HepG2 (cell line): ENCODE data around the gene OR5K4. TPM values are rescaled to one million over a fixed set of nuclear protein-coding genes. Genes with fewer than 3 reads are reported as not detected.
A peak's percentile ranks its signal among the peaks of the same experiment; 100 is the strongest.

Experiments used
- ATAC-seq: fragments of 200-7000 bp; cut with Tn5 transposase; 3 replicates; pipeline ENCODE4 v1.9.1; 2020; ENCODE audit warnings: mild to moderate bottlenecking, moderate library complexity
- BruUV-seq: library from RNA; stranded (reverse); fragments of 400-500 nt; replicated peaks from 2 replicates; lab custom pipeline; 2021; lab: Mats Ljungman, UMichigan
- CTCF ChIA-PET: fragments of 300-600 bp; formaldehyde crosslinking; extraction: SDS; loops from one replicate; lab custom pipeline; 2021; ENCODE audit warnings: low total read pairs, inconsistent platforms, low intra/inter-chr PET ratio; lab: Yijun Ruan, JAX
- POLR2A ChIA-PET: fragments of 350-600 bp; sonication (Branson Sonifier 250); formaldehyde crosslinking; loops from one replicate; lab custom pipeline; 2020; ENCODE audit warnings: antibody characterized with exemption, inconsistent platforms; lab: Yijun Ruan, JAX
- DNase-seq: peaks from one replicate; pipeline ENCODE4 v3.0.0-alpha.2; 2015; ENCODE audit warnings: low spot score
- FAIRE-seq: peaks from 3 replicates; lab custom pipeline; 2011; peaks lifted over from hg19 to GRCh38; lab: Jason Lieb, UNC
- H2AFZ ChIP-seq: one replicate; pipeline ENCODE4 v1.6.1; 2011; ENCODE audit warnings: low read length, inconsistent platforms
- H3K27ac ChIP-seq: fragments of 300-600 bp; 3 replicates; pipeline ENCODE4 v1.8.0; 2011; ENCODE audit warnings: mixed run types, mild to moderate bottlenecking, mixed read lengths, low read length, inconsistent platforms; ENCODE audit not compliant: insufficient read depth; ENCODE audit errors: extremely low read length
- H3K27me3 ChIP-seq, 2 experiments: fragments of 200-600 bp in 1 of 2; 2 replicates in 1 of 2; 3 replicates in 1 of 2; pipeline versions ENCODE4 v1.6.0 to v1.8.0; 2011; ENCODE audit warnings: low read length in 2 of 2, mild to moderate bottlenecking in 2 of 2, moderate library complexity in 2 of 2, inconsistent platforms in 1 of 2; ENCODE audit not compliant: insufficient read depth in 2 of 2, control insufficient read depth in 1 of 2
- H3K36me3 ChIP-seq, 2 experiments: fragments of 200-600 bp in 1 of 2; replicated peaks in 1 of 2; 2 replicates in 1 of 2; 3 replicates in 1 of 2; pipeline versions ENCODE4 v1.5.1 to v1.8.0; 2011; ENCODE audit warnings: low read length in 2 of 2, inconsistent platforms in 1 of 2; ENCODE audit not compliant: insufficient read depth in 2 of 2, control insufficient read depth in 1 of 2
- H3K4me1 ChIP-seq: 2 replicates; pipeline ENCODE4 v1.5.1; 2012; ENCODE audit warnings: low read length, inconsistent platforms; ENCODE audit not compliant: insufficient read depth
- H3K4me2 ChIP-seq: 2 replicates; pipeline ENCODE4 v1.6.0; 2011; ENCODE audit warnings: low read depth, low read length, inconsistent platforms
- H3K4me3 ChIP-seq, 3 experiments: fragments of 200-600 bp in 1 of 3; sonication (generic), shearing (Covaris generic) in 1 of 3; replicated peaks in 1 of 3; 2 replicates each; pipeline ENCODE4 v1.5.1; 2011 to 2016; ENCODE audit warnings: low read length in 3 of 3, inconsistent platforms in 2 of 3, low read depth in 2 of 3, mild to moderate bottlenecking in 2 of 3, control low read depth in 1 of 3, mixed read lengths in 1 of 3; ENCODE audit not compliant: insufficient read depth in 1 of 3
- H3K79me2 ChIP-seq: one replicate; pipeline ENCODE4 v1.6.1; 2011; ENCODE audit warnings: low read length, inconsistent platforms; ENCODE audit not compliant: insufficient read depth
- H3K9ac ChIP-seq: 2 replicates; pipeline ENCODE4 v1.6.0; 2011; ENCODE audit warnings: mild to moderate bottlenecking, low read depth, low read length, inconsistent platforms; ENCODE audit not compliant: insufficient read depth
- H3K9me3 ChIP-seq: 2 replicates; pipeline ENCODE4 v1.5.1; 2012; ENCODE audit warnings: mild to moderate bottlenecking, low read length
- H4K20me1 ChIP-seq: 2 replicates; pipeline ENCODE4 v1.6.0; 2011; ENCODE audit warnings: inconsistent platforms, mild to moderate bottlenecking, low read length, moderate library complexity; ENCODE audit not compliant: insufficient read depth
- MAFF ChIP-seq: IDR thresholded peaks from 2 replicates; pipeline ENCODE4 v1.6.1; 2011; ENCODE audit warnings: low read depth, low read length, improper control_type of control experiment
- MAFK ChIP-seq, 2 experiments: IDR thresholded peaks in 1 of 2; conservative IDR thresholded peaks in 1 of 2; 2 replicates each; pipeline ENCODE4 v1.6.1; 2011; ENCODE audit warnings: improper control_type of control experiment in 2 of 2, low read length in 2 of 2
- PRDM4 ChIP-seq: sonication (generic); formaldehyde crosslinking; IDR thresholded peaks from 2 replicates; pipeline ENCODE4 v1.9.0; 2021; ENCODE audit warnings: missing genetic modification reagents, borderline replicate concordance
- TBP ChIP-seq: sonication (generic); formaldehyde crosslinking; IDR thresholded peaks from 2 replicates; pipeline ENCODE4 v1.5.0; 2020; ENCODE audit warnings: missing genetic modification reagents
- ZIK1 ChIP-seq: sonication (generic); formaldehyde crosslinking; IDR thresholded peaks from 2 replicates; pipeline ENCODE4 v1.5.0; 2020; ENCODE audit warnings: mild to moderate bottlenecking, low read depth, missing genetic modification reagents, borderline replicate concordance
- ZNF547 ChIP-seq: sonication (generic); formaldehyde crosslinking; IDR thresholded peaks from 2 replicates; pipeline ENCODE4 v1.5.1; 2020; ENCODE audit warnings: mild to moderate bottlenecking, missing genetic modification reagents
- ZSCAN20 ChIP-seq: sonication (generic); formaldehyde crosslinking; IDR thresholded peaks from 2 replicates; pipeline ENCODE4 v1.4.0; 2020; ENCODE audit warnings: missing genetic modification reagents, mild to moderate bottlenecking, borderline replicate concordance
- in situ Hi-C: cut with HindIII; loops from 2 replicates; pipeline ENCODE4 v1.10.0; 2017; ENCODE audit warnings: low pct_unique_long_range_greater_than_20kb; ENCODE audit not compliant: extremely low pct_ligation_motif_present
- intact Hi-C: fragments of 100-400 bp; cut with micrococcal nuclease; formaldehyde crosslinking; loops from one replicate; pipeline ENCODE4 v1.10.0; 2022; ENCODE audit not compliant: unreplicated experiment
- polyA plus RNA-seq, 8 experiments: library from polyadenylated mRNA; depleted of rRNA in 3 of 8; stranded (reverse) in 7 of 8; unstranded in 1 of 8; fragments of >200 nt; fragmentation: Illumina TruSeq in 4 of 8; extraction: Trizol in 4 of 8; gene quantifications; 2 replicates each; pipeline versions ENCODE4 v1.2.1 to v1.2.3, GENCODE V29; 2011 to 2016; ENCODE audit warnings: low read depth in 4 of 8, missing spikeins in 1 of 8, mixed read lengths in 1 of 8; ENCODE audit not compliant: insufficient read depth in 1 of 8
- total RNA-seq, 5 experiments: library from RNA; depleted of rRNA; stranded (reverse); fragments of >200 nt; fragmentation: Illumina TruSeq; extraction: Trizol; gene quantifications; 2 replicates each; pipeline ENCODE4 v1.2.3, GENCODE V29; 2016; ENCODE audit warnings: low read depth in 1 of 5

OR5K4 gene
- total and polyA plus RNA-seq, 2 of the 13 experiments (the other 11 are each of a cell fraction or from before 2014, with no cell fraction given): not detected

DNA sequence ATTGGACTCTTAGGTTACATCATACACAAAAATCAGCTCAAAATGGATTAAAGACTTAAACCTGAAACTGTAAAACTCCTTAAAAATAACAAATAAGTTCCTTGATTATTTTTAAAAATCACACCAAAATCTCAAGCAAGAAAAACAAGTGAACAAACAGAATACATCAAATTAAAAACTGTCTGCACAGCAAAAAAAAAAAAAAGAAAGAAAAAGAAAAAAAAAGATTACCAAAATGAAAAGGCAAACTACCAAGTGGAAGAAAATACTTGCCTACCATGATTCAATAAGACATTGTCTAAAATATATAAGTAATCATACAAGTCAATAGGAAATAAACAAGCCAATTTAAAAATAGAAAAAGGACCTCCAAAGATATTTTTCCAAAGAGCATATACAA lies 17.5 kb downstream of the OR5K4 start:
- Histone ChIP-seq H3K79me2 (no peaks in the 10 kb centered on the region), H3K9me3 (no peaks in the 10 kb centered on the region), H3K36me3 (no peaks in the 10 kb centered on the region), H3K4me2 (no peak overlapping the region), H3K4me3 (no peak overlapping the region), H3K9ac (no peak overlapping the region), H4K20me1 (no peaks in the 10 kb centered on the region)
- POLR2A ChIA-PET: no interaction called here
- intact Hi-C loops (no loop called here), in situ Hi-C loops (no loop called here)
- BruUV-seq: no TSS peak
- no peak for DNase-seq
- CTCF ChIA-PET: no interaction called here
- TF ChIP-seq ZNF547 (CRISPR knock-in tag): no peak
- no peak for TF ChIP-seq PRDM4 (CRISPR knock-in tag)
- no peak for TF ChIP-seq ZSCAN20 (CRISPR knock-in tag)
- no peak for TF ChIP-seq TBP (CRISPR knock-in tag)
- peak; percentile 13 to 67; a peak in 2 of 4 replicates for TF ChIP-seq MAFK (conservative IDR thresholded peaks at IDR 0.05 in 1 of 2, IDR thresholded peaks at IDR 0.05 in 1 of 2; ENCODE audit: low read length in 2 of 2)
- peak; percentile 39; the same call in 1 of the 2 replicates for TF ChIP-seq MAFF
- TF ChIP-seq ZIK1 (CRISPR knock-in tag): no peak
- TF ChIP-seq, all 625 proteins: peak for 2
- Histone ChIP-seq H3K27ac (no peak overlapping the region), H3K27me3 (no peaks in the 10 kb centered on the region), H3K4me1 (no peaks in the 10 kb centered on the region), H2AFZ (no peak overlapping the region)
- FAIRE-seq (no peak), ATAC-seq (no peak)
